ENCODE data around the gene PPFIA3. TPM values are rescaled to one million over a fixed set of nuclear protein-coding genes. Genes with fewer than 3 reads are reported as not detected.

PPFIA3 gene
- total RNA-seq, 1 experiment from 2014 or later: 21.1 TPM

GRCh38 chr19:49092686-49093085 lies 26.7 kb upstream of the PPFIA3 start:
- peaks cover 39% of the 10 kb centered on the region for H3K36me3 ChIP-seq (replicated peaks; ENCODE audit: control insufficient read depth, insufficient read depth, low read length)
- no peak overlapping the region for H3K4me3 ChIP-seq (ENCODE audit: insufficient read depth, low read depth, low read length)
- no peaks in the 10 kb centered on the region for H3K27me3 ChIP-seq (ENCODE audit: control insufficient read depth, insufficient read depth, low read length)
- DNase-seq: no peak

GRCh38 chr19:49094505-49095482 lies 24.6 kb upstream of the PPFIA3 start:
- peaks cover 46% of the 10 kb centered on the region for H3K36me3 ChIP-seq (replicated peaks; ENCODE audit: control insufficient read depth, insufficient read depth, low read length)
- H3K4me3 ChIP-seq (ENCODE audit: insufficient read depth, low read depth, low read length): no peak overlapping the region
- no peak for DNase-seq
- no peaks in the 10 kb centered on the region for H3K27me3 ChIP-seq (ENCODE audit: control insufficient read depth, insufficient read depth, low read length)

GRCh38 chr19:49097453-49098288 lies 21.7 kb upstream of the PPFIA3 start:
- H3K36me3 ChIP-seq (replicated peaks; ENCODE audit: control insufficient read depth, insufficient read depth, low read length): peaks cover 43% of the 10 kb centered on the region
- no peaks in the 10 kb centered on the region for H3K27me3 ChIP-seq (ENCODE audit: control insufficient read depth, insufficient read depth, low read length)
- H3K4me3 ChIP-seq (ENCODE audit: insufficient read depth, low read depth, low read length): no peak overlapping the region
- peak; percentile 92 for DNase-seq

GRCh38 chr19:49098795-49099194 lies 20.5 kb upstream of the PPFIA3 start:
- no peak for DNase-seq
- Histone ChIP-seq H3K36me3 (replicated peaks; ENCODE audit: control insufficient read depth, insufficient read depth, low read length) (peaks cover 44% of the 10 kb centered on the region), H3K27me3 (ENCODE audit: control insufficient read depth, insufficient read depth, low read length) (no peaks in the 10 kb centered on the region), H3K4me3 (ENCODE audit: insufficient read depth, low read depth, low read length) (no peak overlapping the region)

- H3K36me3 ChIP-seq (replicated peaks; ENCODE audit: control insufficient read depth, insufficient read depth, low read length): peaks cover 46% of the 10 kb centered on the region
- H3K27me3 ChIP-seq (ENCODE audit: control insufficient read depth, insufficient read depth, low read length): no peaks in the 10 kb centered on the region
- DNase-seq: no peak
- no peak overlapping the region for H3K4me3 ChIP-seq (ENCODE audit: insufficient read depth, low read depth, low read length)
Measured at GRCh38 chr19:49101160-49101559, 18.2 kb upstream of the PPFIA3 start.

- DNase-seq: no peak
Measured at GRCh38 chr19:49102303-49102702, 17.0 kb upstream of the PPFIA3 start.

GRCh38 chr19:49103331-49104085 lies 15.8 kb upstream of the PPFIA3 start:
- no peak overlapping the region for H3K4me3 ChIP-seq (ENCODE audit: insufficient read depth, low read depth, low read length)
- peak; percentile 52 for DNase-seq
- no peaks in the 10 kb centered on the region for H3K27me3 ChIP-seq (ENCODE audit: control insufficient read depth, insufficient read depth, low read length)
- H3K36me3 ChIP-seq (replicated peaks; ENCODE audit: control insufficient read depth, insufficient read depth, low read length): peaks cover 47% of the 10 kb centered on the region

More at GRCh38 chr19:49102303-49102702, 17.0 kb upstream of the PPFIA3 start:
- Histone ChIP-seq H3K36me3 (replicated peaks; ENCODE audit: control insufficient read depth, insufficient read depth, low read length) (peaks cover 53% of the 10 kb centered on the region), H3K27me3 (ENCODE audit: control insufficient read depth, insufficient read depth, low read length) (no peaks in the 10 kb centered on the region), H3K4me3 (ENCODE audit: insufficient read depth, low read depth, low read length) (no peak overlapping the region)

GRCh38 chr19:49104229-49104864 lies 15.0 kb upstream of the PPFIA3 start:
- Histone ChIP-seq H3K36me3 (replicated peaks; ENCODE audit: control insufficient read depth, insufficient read depth, low read length) (peaks cover 43% of the 10 kb centered on the region), H3K27me3 (ENCODE audit: control insufficient read depth, insufficient read depth, low read length) (no peaks in the 10 kb centered on the region), H3K4me3 (ENCODE audit: insufficient read depth, low read depth, low read length) (no peak overlapping the region)
- no peak for DNase-seq

GRCh38 chr19:49106648-49107135 lies 12.7 kb upstream of the PPFIA3 start:
- Histone ChIP-seq H3K36me3 (replicated peaks; ENCODE audit: control insufficient read depth, insufficient read depth, low read length) (peaks cover 31% of the 10 kb centered on the region), H3K27me3 (ENCODE audit: control insufficient read depth, insufficient read depth, low read length) (no peaks in the 10 kb centered on the region), H3K4me3 (ENCODE audit: insufficient read depth, low read depth, low read length) (no peak overlapping the region)
- peak; percentile 86 for DNase-seq

GRCh38 chr19:49107625-49108459 lies 11.5 kb upstream of the PPFIA3 start:
- H3K36me3 ChIP-seq (replicated peaks; ENCODE audit: control insufficient read depth, insufficient read depth, low read length): peaks cover 26% of the 10 kb centered on the region
- H3K4me3 ChIP-seq (ENCODE audit: insufficient read depth, low read depth, low read length): no peak overlapping the region
- H3K27me3 ChIP-seq (ENCODE audit: control insufficient read depth, insufficient read depth, low read length): no peaks in the 10 kb centered on the region
- no peak for DNase-seq

- Histone ChIP-seq H3K27me3 (ENCODE audit: control insufficient read depth, insufficient read depth, low read length) (peaks cover 2% of the 10 kb centered on the region; the same call in 1 of the 2 replicates), H3K36me3 (replicated peaks; ENCODE audit: control insufficient read depth, insufficient read depth, low read length) (peaks cover 23% of the 10 kb centered on the region), H3K4me3 (ENCODE audit: insufficient read depth, low read depth, low read length) (no peak overlapping the region)
- no peak for DNase-seq
Measured at GRCh38 chr19:49109051-49109450, 10.3 kb upstream of the PPFIA3 start.

GRCh38 chr19:49109569-49110233 lies 9.6 kb upstream of the PPFIA3 start:
- peaks cover 5% of the 10 kb centered on the region; the same call in 1 of the 2 replicates for H3K27me3 ChIP-seq (ENCODE audit: control insufficient read depth, insufficient read depth, low read length)
- H3K36me3 ChIP-seq (replicated peaks; ENCODE audit: control insufficient read depth, insufficient read depth, low read length): peaks cover 21% of the 10 kb centered on the region
- no peak overlapping the region for H3K4me3 ChIP-seq (ENCODE audit: insufficient read depth, low read depth, low read length)
- DNase-seq: no peak

Measured in H7 (cell line).